Superior temporal gyrus (tissue), 1 donor: ENCODE data around the gene GHRL.

Experiments used
- DNase-seq: peaks from one replicate; pipeline ENCODE4 v3.0.0-alpha.2; 2016; ENCODE audit errors: extremely low spot score

GHRL gene

DNA sequence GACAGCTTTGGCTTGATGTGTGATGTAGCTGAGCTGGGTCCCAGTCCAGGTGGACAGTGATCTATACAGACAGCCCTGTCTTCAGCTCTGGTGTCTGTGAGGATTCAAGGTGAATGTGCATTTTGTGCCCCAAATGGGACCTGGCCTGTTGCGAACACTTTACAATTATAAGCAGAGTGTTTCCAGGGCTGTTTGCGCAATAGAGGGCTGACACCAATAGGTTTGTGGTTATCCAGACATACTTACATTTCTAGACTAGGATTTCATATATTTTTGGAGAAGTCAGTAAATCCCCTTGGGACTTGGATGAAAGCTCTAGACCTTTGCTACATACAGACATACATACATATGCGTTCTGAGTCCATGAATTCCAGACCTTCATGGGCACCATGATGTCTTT is 48.7 kb downstream of the GHRL start:
- no peak for DNase-seq

DNA sequence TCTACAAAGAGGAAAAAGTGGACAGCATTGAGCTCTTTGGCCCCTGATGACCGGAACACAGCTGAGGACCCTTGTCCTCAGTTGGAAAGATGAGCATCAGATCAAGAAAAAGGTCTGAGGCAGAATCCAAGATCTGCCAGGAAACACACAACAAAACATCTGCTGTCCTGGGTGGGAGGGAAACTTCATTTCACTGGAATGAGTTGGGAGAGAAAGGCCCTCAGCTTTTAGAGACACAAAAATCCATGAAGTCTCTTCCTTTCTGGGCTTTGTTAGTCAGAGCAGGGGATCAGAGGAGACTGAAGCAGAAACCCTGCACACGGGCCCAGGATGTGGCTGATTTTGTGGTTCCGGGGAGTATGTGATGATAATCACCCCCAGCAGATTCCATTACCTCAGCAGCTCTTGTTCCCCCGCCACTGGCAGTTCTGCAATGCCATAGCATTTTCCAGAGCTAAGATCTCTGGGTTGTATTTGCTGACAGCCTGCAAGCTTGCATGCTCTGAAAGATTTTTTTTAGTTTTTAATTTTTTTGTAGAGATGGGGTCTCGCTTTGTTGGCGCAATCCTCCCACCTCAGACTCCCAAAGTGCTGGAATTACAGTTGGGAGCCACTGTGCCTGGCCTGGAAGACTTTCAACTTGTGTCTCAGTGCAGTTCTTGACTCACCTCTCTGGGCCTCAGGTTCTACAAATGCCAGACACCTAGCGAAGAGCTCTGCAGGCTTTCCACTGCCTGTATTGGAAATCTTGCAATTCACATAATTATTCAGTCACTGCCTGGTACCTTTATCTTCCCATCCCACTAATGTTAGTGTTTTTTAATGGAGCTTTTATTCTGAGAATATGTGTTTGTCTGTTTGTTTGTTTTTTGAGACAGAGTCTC is 50.3 kb downstream of the GHRL start:
- DNase-seq, result no peak

DNA sequence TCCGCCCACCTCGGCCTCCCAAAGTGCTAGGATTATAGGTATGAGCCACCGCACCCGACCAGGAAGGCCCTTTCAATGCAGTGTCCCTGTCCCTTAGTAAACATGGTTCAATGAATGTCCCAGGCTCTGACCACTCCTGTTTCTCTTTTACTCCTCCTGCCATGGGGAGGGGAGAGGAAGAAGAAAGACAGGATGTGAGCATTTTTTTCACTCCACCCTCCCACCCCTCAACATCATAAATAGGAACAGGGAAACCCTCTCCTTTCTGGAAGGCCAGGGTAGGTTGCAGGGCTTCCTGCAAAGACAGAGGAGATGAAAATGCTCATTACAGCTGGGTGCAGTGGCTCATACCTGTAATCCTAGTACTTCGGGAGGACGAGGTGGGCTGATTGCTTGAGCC is 51.9 kb downstream of the GHRL start:
- DNase-seq, result no peak

DNA sequence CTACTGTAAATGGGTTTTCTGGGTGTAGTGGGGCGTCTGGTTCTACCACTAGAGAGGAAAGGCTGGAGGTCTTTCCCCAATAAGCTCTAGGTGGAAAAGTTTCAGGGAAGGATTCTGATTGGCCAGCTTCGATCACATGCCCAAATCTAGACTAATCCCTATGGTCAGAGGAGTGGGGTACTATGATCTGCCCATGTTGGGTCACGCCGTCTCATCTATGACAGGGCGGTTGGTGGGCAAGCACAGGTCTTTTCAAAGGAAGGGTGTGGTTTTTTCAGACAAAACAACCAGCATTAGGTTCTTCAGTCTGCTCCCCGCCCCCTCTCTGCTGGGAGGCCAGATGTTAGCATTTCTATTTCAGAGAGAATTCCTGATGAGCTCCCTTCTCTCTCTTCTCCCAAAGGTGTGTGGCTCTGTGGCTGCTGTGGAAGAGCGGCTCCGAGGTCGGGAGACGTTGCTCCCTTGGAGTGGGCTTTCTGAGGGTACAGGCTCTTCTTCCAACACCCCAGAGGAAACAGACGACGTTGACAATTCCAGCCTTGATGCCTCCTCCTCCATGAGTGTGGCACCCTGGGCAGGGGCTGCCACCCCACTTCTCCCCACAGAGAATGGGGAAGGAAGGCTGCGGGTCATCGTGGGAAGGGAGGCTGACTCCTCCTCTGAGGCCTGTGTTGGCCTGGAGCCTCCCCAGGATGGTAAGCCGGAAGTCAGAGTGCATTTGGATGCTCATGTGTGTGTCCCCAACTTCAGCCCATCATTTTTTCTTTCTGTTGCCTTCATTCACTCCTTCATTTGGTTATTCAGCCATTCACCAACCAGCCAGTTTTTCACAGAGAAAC is 54.2 kb downstream of the GHRL start:
- DNase-seq, result no peak
